Stimulated activated CD4-positive, alpha-beta T cell treated with anti-CD3 and anti-CD28 coated beads, Interleukin-15, amount 100 ng/mL, for 48 hours (primary cell): Measurements from ENCODE around the gene ADM2.
"Not testable (repeated sequence)": the region's sequence is repeated elsewhere in the genome, so short reads cannot be mapped to it uniquely, and the experiment has no call there.

ENCODE experiments used
- DNase-seq, 2 donors: peaks; one replicate each; pipeline ENCODE4 v3.0.0-alpha.2; 2020; ENCODE audit warnings: low read depth in 2 of 2

Gene ADM2

GRCh38 chr22:50524676-50525103 lies 43.3 kb downstream of the ADM2 start:
- DNase-seq = no peak

DNA sequence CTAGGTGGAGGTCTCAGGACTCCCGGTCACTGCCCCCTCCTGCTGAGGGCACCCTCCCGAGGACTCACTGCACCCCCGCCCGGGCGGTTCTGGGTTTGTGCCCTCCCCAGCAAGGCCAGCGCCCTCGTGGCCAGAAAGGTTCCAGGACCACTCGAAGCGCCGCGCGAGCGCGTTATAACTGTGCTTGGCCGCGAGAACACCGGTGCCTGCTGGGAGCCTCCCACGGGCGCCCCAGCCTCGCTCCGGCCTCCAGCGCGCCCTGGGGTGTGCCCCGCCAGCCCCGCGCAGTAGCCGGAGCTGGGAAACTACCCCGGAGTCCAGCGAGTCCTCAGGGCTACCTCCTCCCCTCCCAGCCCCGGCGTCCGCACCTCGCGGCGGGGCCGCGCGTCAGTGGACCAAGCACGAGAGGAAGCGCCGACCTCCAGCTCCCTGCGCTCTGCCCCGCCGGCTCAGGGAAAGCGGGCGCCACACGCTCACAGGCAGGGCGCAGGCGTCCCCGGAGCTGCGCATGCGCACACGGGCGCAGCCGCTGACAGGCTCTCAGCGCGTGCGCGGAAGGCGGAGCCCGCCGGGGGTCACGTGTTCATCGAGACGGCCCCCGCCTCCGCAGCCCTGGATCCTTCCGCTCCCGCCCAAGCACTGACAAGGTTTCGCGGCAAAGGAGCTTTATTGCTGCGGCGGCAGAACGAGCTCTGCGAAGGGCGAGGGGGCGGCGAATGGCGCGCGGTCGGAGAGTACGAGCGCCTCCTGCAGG lies 43.9 kb downstream of the ADM2 start, which contains the start of gene SCO2:
Gene SCO2, minus strand, starts transcription at position 495 of the 754 bp plus-strand sequence. CDS start 1,187 bp downstream, outside the sequence.
- peak; percentile 96 to 98 for DNase-seq

GRCh38 chr22:50525858-50526107 lies 44.4 kb downstream of the ADM2 start:
- DNase-seq = no peak

- peak; percentile 85 for DNase-seq
Observed at GRCh38 chr22:50526108-50526833, 44.9 kb downstream of the ADM2 start.

GRCh38 chr22:50526834-50527801 lies 45.8 kb downstream of the ADM2 start:
- DNase-seq = no peak

DNA sequence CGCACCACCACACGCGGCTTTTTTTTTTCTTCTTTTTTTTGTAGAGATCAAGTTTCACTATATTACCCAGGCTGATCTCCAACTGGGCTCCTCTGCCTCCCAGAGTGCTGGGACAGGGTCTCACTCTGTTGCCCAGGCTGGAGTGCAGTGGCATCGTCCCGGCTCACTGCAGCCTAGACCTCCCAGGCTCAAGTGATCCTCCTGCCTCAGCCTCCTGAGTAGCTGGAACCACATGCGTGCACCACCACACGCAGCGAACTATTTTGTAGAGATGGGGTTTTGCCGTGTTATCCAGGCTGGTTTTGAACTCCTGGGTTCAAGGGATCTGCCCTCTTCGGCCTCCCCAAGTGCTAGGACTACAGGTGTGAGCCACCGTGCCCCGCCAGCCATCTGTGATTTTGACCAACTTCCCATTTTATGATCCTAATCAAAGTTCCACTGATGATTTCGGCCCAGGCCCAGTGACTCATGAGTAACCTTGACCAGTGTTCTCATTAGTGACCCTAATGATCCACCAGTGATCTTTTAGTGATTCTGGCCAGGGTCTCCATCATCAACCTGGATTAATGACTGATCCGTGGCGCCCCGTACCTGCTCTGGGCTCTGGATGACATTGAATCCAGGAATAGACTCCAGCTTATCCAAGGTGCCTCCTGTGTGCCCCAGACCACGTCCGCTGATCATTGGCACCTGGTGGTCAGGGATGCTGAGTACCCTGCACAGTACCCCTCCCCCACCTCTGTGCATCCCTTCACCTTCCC lies 46.8 kb downstream of the ADM2 start:
- DNase-seq = no peak

DNA sequence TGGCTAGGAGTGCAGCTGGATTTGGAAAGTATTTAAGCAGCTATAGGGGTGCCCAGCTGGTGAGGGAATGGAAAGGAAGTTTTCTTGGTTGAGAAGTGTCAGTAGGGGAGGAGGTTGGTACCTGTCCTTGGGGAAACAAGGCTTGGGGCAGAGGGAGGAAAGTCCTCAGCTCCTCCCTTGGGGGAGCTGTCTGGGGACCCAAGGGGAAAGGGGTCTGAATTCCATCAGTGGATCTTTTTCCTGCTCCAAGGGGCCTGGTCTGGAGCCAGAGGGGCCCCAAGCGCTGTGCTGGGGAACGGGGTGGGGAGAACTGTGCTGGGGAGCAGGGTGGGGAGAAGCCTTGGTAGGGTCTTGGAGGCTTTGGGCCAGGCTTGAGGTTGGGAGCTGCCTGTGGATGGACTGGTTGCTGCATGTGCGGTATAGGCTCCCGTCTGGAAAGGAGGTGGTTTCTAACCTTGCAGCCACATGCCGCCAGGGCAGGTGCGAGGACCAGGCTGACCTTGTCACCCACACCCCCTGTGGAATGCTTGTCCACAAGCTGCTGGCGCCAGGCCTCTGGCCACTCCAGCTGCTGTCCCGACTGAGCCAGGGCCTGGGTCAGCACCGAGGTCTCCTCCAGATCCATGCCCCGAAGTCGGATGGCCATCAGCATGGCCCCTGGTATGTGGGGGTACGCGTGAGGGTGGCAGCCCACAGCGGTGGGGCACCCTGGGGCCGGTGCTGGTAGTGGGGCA lies 47.5 kb downstream of the ADM2 start:
- DNase-seq = no peak

- DNase-seq = no peak
Observed at GRCh38 chr22:50529416-50529896, 48.1 kb downstream of the ADM2 start.

- peak in 1 of 2 donors; percentile 62 for DNase-seq
Observed at GRCh38 chr22:50529897-50530579, 48.7 kb downstream of the ADM2 start, which contains the start of gene TYMP. Gene TYMP, minus strand, starts transcription at chr22:50530012. Its CDS starts 303 bp downstream, at chr22:50529709.

- no peak for DNase-seq
Observed at GRCh38 chr22:50530580-50530876, 49.2 kb downstream of the ADM2 start.

DNA sequence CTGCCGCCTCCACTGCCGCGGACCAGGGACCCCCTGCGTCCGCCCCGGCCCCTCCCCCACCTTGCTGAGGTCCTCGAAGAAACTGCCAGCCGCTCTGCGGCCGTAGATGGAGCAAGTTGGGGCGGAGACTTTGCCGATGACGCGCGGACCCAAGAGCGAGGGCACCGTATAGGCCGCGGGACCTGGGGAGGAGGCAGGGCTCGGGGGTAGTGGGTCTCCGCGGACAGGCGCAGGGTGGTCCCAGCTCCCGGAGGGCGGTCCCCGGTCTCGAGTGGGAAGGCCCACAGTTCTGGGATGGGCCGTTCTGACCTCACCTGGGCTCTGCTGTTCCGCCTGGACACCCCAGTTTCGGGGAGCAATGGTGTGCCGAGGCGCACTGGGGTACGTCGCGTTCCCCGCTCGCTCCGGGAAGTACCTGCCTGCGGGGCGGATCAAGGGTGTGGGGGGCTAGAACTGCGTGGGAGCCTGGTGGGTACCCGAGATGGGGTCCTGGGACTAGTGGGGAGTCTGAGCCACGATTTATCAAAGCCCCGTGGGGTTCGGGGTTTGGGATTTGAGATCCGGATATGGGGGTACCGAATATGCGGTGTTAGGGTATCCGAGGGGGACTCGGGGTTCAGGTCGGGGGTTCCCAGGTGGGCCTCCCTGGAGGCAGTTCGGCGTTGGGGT lies 49.7 kb downstream of the ADM2 start:
- peak; percentile 77 for DNase-seq

- peak in 1 of 2 donors; percentile 62 for DNase-seq
Observed at GRCh38 chr22:50531546-50531961, 50.2 kb downstream of the ADM2 start.

GRCh38 chr22:50531962-50532674 lies 50.8 kb downstream of the ADM2 start:
- no peak for DNase-seq

DNA sequence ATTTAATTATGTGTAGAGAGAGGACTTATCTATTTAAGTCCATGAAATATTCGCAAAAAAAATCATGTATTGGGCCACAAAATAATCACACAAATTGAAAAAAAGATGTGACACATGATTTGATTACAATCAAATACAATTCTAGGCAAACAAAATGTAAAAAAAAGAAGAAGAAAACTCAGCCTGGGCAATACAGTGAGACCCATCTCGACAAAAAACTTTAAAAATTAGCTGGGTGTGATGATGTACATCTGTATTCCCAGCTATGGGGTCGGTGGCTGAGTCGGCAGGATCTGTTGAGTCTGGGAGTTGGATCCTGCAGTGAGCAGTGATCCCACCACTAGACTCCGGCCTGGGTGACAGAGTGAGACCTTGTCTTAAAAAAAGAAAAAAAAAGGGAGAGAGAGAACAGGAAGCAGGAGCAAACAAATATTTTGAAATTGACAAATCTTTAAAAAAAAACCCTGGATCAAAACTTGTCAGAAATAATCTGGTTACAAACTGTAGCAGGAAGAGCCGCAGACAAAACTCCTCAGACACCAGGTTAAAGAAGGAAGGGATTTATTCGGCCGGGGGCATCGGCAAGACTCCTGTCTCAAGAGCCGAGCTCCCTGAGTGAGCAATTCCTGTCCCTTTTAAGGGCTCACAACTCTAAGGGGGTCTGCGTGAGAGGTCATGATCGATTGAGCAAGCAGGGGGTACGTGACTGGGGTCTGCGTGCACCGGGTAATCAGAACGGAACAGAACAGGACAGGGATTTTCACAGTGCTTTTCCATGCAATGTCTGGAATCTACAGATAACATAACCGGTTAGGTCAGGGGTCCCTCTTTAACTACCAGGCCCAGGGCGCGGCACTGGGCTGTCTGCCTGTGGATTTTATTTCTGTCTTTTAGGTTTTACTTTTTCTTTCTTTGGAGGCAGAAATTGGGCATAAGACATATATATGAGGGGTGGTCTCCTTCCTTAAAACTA lies 51.8 kb downstream of the ADM2 start:
- DNase-seq = no peak

- not testable (repeated sequence) for DNase-seq
Observed at GRCh38 chr22:50533856-50534711, 52.7 kb downstream of the ADM2 start.

DNA sequence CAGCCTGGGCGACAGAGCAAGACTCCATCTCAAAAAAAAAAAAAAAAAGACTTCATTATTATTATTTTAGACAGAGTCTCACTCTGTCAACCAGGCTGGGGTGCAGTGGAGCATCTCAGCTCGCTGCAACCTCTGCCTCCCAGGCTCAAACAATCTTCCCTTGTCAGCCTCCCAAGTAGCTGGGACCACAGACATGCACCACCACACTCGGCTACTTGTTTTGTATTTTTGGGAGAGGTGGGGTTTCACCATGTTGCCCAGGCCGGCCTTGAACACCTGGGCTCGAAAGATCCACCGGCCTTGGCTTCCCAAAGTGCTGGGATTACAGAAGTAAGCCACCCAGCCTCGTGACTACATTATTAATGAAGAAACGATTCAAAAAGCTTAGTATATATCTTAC lies 53.8 kb downstream of the ADM2 start:
- no peak for DNase-seq
